Measurements from ENCODE around the gene GJD3. TPM values are rescaled to one million over a fixed set of nuclear protein-coding genes. Genes with fewer than 3 reads are reported as not detected.

GJD3 gene
- total RNA-seq, 2 experiments from 2014 or later: not detected

- POLR2A ChIA-PET: interaction anchor here (0.7 to 1.4 kb wide), 6 partner anchors 17 to 195 kb away, joined by 3 to 8 read pairs (median 4); no protein-coding TSS in a partner anchor
- Mint-ChIP-seq H3K27ac (peak overlapping the region; percentile 9), H3K4me3 (peak overlapping the region; percentile 52), H3K27me3 (peaks cover 17% of the 10 kb centered on the region), H3K36me3 (ENCODE audit: low read depth) (peaks cover 29% of the 10 kb centered on the region), H3K9me3 (no peaks in the 10 kb centered on the region), H3K4me1 (ENCODE audit: low read depth) (peaks cover 15% of the 10 kb centered on the region)
- peak; percentile 80 to 94 (median 90) for DNase-seq
- CTCF ChIA-PET: interaction anchor here (0.7 to 6.3 kb wide), 13 partner anchors 36 to 257 kb away, joined by 3 to 33 read pairs (median 3); no protein-coding TSS in a partner anchor
- Histone ChIP-seq H3K4me3 (ENCODE audit: low read length) (no peak overlapping the region), H3K4me1 (ENCODE audit: insufficient read depth, low read length) (peaks cover 22% of the 10 kb centered on the region), H3K27ac (ENCODE audit: low read depth in 1 of 2, low read length in 2 of 2) (no peak overlapping the region), H3K36me3 (ENCODE audit: insufficient read depth, low read length) (peaks cover 30% of the 10 kb centered on the region), H3K9me3 (ENCODE audit: control insufficient read depth in 1 of 2, insufficient read depth in 1 of 2, low read length in 2 of 2) (no peaks in the 10 kb centered on the region), H3K27me3 (ENCODE audit: control insufficient read depth in 1 of 2, insufficient read depth in 2 of 2, low read length in 2 of 2) (peaks cover 0 to 7% of the 10 kb centered on the region in 2 experiments)
- TF ChIP-seq, protein P1, sequence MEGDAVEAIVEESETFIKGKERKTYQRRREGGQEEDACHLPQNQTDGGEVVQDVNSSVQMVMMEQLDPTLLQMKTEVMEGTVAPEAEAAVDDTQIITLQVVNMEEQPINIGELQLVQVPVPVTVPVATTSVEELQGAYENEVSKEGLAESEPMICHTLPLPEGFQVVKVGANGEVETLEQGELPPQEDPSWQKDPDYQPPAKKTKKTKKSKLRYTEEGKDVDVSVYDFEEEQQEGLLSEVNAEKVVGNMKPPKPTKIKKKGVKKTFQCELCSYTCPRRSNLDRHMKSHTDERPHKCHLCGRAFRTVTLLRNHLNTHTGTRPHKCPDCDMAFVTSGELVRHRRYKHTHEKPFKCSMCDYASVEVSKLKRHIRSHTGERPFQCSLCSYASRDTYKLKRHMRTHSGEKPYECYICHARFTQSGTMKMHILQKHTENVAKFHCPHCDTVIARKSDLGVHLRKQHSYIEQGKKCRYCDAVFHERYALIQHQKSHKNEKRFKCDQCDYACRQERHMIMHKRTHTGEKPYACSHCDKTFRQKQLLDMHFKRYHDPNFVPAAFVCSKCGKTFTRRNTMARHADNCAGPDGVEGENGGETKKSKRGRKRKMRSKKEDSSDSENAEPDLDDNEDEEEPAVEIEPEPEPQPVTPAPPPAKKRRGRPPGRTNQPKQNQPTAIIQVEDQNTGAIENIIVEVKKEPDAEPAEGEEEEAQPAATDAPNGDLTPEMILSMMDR (IDR thresholded peaks at IDR 0.05): peak; percentile 99
- intact Hi-C loops (cut with DNase I, micrococcal nuclease): loop anchor here (1.0 to 5.0 kb wide), 10 partner anchors 58 to 1309 kb away; partner anchors contain the start of genes IGFBP4 (in 1 of the 2) and TOP2A (in 1 of the 2)
- peak; percentile 66 for ATAC-seq (ENCODE audit: poor library complexity)
These were observed 6.1 kb downstream of the GJD3 start for GRCh38 chr17:40358323-40359038.

DNA sequence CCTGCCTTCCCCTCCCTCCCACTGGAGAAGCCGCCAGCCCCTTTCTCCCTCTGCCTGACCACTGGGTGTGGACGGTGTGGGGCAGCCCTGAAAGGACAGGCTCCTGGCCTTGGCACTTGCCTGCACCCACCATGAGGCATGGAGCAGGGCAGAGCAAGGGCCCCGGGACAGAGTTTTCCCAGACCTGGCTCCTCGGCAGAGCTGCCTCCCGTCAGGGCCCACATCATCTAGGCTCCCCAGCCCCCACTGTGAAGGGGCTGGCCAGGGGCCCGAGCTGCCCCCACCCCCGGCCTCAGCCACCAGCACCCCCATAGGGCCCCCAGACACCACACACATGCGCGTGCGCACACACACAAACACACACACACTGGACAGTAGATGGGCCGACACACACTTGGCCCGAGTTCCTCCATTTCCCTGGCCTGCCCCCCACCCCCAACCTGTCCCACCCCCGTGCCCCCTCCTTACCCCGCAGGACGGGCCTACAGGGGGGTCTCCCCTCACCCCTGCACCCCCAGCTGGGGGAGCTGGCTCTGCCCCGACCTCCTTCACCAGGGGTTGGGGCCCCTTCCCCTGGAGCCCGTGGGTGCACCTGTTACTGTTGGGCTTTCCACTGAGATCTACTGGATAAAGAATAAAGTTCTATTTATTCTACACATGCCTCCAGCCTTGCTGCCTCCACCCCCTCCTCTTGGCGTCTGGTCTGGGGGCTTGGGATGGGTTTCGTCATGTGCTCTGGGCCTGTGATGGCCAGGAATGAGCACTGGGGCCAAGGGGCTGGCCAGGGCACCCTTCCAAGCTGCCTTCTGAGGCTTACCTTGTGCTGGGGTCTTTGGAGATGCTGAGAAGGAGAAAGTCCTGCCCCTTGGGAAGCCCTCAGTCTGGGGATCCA, 7.3 kb downstream of the GJD3 start:
- Histone ChIP-seq H3K9me3 (ENCODE audit: control insufficient read depth in 1 of 2, insufficient read depth in 1 of 2, low read length in 2 of 2) (no peaks in the 10 kb centered on the region), H3K36me3 (ENCODE audit: insufficient read depth, low read length) (peaks cover 38% of the 10 kb centered on the region), H3K4me1 (ENCODE audit: insufficient read depth, low read length) (peaks cover 16% of the 10 kb centered on the region), H3K27ac (ENCODE audit: low read depth in 1 of 2, low read length in 2 of 2) (no peak overlapping the region), H3K27me3 (ENCODE audit: control insufficient read depth in 1 of 2, insufficient read depth in 2 of 2, low read length in 2 of 2) (peaks cover 0 to 5% of the 10 kb centered on the region in 2 experiments), H3K4me3 (ENCODE audit: low read length) (no peak overlapping the region)
- H3K4me3 Mint-ChIP-seq: no peak overlapping the region
- peaks cover 13% of the 10 kb centered on the region for H3K27me3 Mint-ChIP-seq
- no peaks in the 10 kb centered on the region for H3K9me3 Mint-ChIP-seq
- intact Hi-C loops (cut with DNase I, micrococcal nuclease): loop anchor here (1.0 to 5.0 kb wide), 6 partner anchors 155 to 1305 kb away; no protein-coding TSS in a partner anchor
- H3K4me1 Mint-ChIP-seq (ENCODE audit: low read depth): peaks cover 17% of the 10 kb centered on the region
- peaks cover 41% of the 10 kb centered on the region for H3K36me3 Mint-ChIP-seq (ENCODE audit: low read depth)
- no peak overlapping the region for H3K27ac Mint-ChIP-seq
- ChIA-PET CTCF (interaction anchor here (0.9 to 6.3 kb wide), 9 partner anchors 34 to 203 kb away, joined by 3 to 62 read pairs (median 4); no protein-coding TSS in a partner anchor), POLR2A (interaction anchor here (0.6 to 1.4 kb wide), 5 partner anchors 16 to 197 kb away, joined by 3 to 7 read pairs (median 4); no protein-coding TSS in a partner anchor)
- no peak for ATAC-seq (ENCODE audit: poor library complexity)
- DNase-seq: peak in 1 of 14 experiments; percentile 53
- TF ChIP-seq, protein P1 (IDR thresholded peaks at IDR 0.05): no peak

All from CD4-positive, alpha-beta T cell (primary cell).